AG04450 (cell line): Measurements from ENCODE around the gene GRIP1. TPM values are rescaled to one million over a fixed set of nuclear protein-coding genes. Genes with fewer than 3 reads are reported as not detected.

Experiments used
- CTCF ChIA-PET: fragments of 300-600, 350-600 bp; formaldehyde crosslinking; extraction: SDS; loops from one replicate; lab custom pipeline; 2022; ENCODE audit warnings: antibody characterized with exemption, inconsistent platforms; lab: Charles Lee
- POLR2A ChIA-PET: fragments of 350-600 bp; formaldehyde crosslinking; extraction: SDS; loops from one replicate; lab custom pipeline; 2021; ENCODE audit warnings: antibody characterized with exemption, inconsistent platforms; lab: Yijun Ruan, JAX
- DNase-seq: peaks from one replicate; pipeline ENCODE4 v3.0.0-alpha.2; 2011; ENCODE audit warnings: low read depth, low spot score
- H3K27ac ChIP-seq: one replicate; pipeline ENCODE4 v1.5.1; 2012; ENCODE audit warnings: low read depth, low read length, control low read depth
- H3K27me3 ChIP-seq: one replicate; pipeline ENCODE4 v1.6.0; 2012; ENCODE audit warnings: low read length; ENCODE audit not compliant: control insufficient read depth, insufficient read depth
- H3K4me3 ChIP-seq: 2 replicates; pipeline ENCODE4 v1.5.1; 2011; ENCODE audit warnings: mild to moderate bottlenecking, low read depth, low read length, control low read depth
- H3K9me3 ChIP-seq: 2 replicates; pipeline ENCODE4 v1.5.1; 2012; ENCODE audit warnings: low read length; ENCODE audit not compliant: control insufficient read depth, insufficient read depth
- CTCF ChIP-seq: IDR thresholded peaks from 2 replicates; pipeline ENCODE4 v1.5.1; 2011; ENCODE audit warnings: low read depth, low read length, control low read depth, inconsistent platforms
- polyA plus RNA-seq: library from polyadenylated mRNA; depleted of rRNA; stranded (reverse); fragments of >200 nt; gene quantifications from 2 replicates; pipeline ENCODE4 v1.2.3, GENCODE V29; 2011
- small RNA-seq: library from RNA; depleted of rRNA; stranded (forward); fragments of <200 nt; gene quantifications from one replicate; pipeline ENCODE3, GENCODE V24; 2012; ENCODE audit warnings: low read depth; ENCODE audit not compliant: insufficient read length

The GRIP1 gene
- polyA plus RNA-seq, 1 experiment: not detected

- Histone ChIP-seq H3K27me3 (peaks cover 2% of the 10 kb centered on the region), H3K9me3 (no peaks in the 10 kb centered on the region), H3K4me3 (peak overlapping the region; percentile 99), H3K27ac (peak overlapping the region; percentile 80)
- no peak for TF ChIP-seq CTCF
- no peak for DNase-seq
- ChIA-PET CTCF (interaction anchor here (0.6 to 1.7 kb wide), 12 partner anchors 9 to 158 kb away, joined by 3 to 14 read pairs (median 5); partner anchors contain the start of gene TMBIM4), POLR2A (interaction anchor here (0.6 to 1.3 kb wide), 3 partner anchors 11 to 133 kb away, joined by 3 to 8 read pairs (median 4); partner anchors contain the start of gene TMBIM4)
These were observed 376.1 kb downstream of the GRIP1 start for GRCh38 chr12:66302827-66303169.

GRCh38 chr12:66301944-66302826, 376.7 kb downstream of the GRIP1 start, which contains the start of gene HELB:
TSS of gene HELB (plus strand) at chr12:66302493. CDS start at chr12:66302604, 111 bp downstream.
- peak within 1 kb of the TSS; percentile 80 for H3K27ac ChIP-seq
- DNase-seq: peak; percentile 87
- peak within 1 kb of the TSS; percentile 99 for H3K4me3 ChIP-seq
- CTCF ChIA-PET: interaction anchor here (0.6 to 1.7 kb wide), 10 partner anchors 10 to 157 kb away, joined by 3 to 14 read pairs (median 6); partner anchors contain the start of gene TMBIM4
- POLR2A ChIA-PET: interaction anchor here (0.6 to 1.3 kb wide), 3 partner anchors 12 to 133 kb away, joined by 3 to 8 read pairs (median 4); partner anchors contain the start of gene TMBIM4
- H3K9me3 ChIP-seq: no peaks in the 10 kb centered on the region
- peaks cover 2% of the 10 kb centered on the region for H3K27me3 ChIP-seq
- TF ChIP-seq CTCF: no peak

GRCh38 chr12:66297923-66298322, 381.0 kb downstream of the GRIP1 start:
- CTCF ChIA-PET: interaction anchor here (1.8 kb wide), 1 partner anchor 28 kb away, joined by 5 read pairs; no protein-coding TSS in a partner anchor
- POLR2A ChIA-PET: no interaction called here
- no peaks in the 10 kb centered on the region for H3K9me3 ChIP-seq
- H3K27me3 ChIP-seq: peaks cover 2% of the 10 kb centered on the region
- H3K27ac ChIP-seq: no peak overlapping the region
- H3K4me3 ChIP-seq: no peak overlapping the region
- TF ChIP-seq CTCF: no peak
- no peak for DNase-seq

Small RNAs within 50 kb of the gene (small RNA-seq; reads per million reads assigned to genes)
- gene OSBPL9P5: not detected
